Naive thymus-derived CD4-positive, alpha-beta T cell (primary cell): Measurements from ENCODE around the gene TMEM40. TPM values are rescaled to one million over a fixed set of nuclear protein-coding genes. Genes with fewer than 3 reads are reported as not detected.

ENCODE experiments used
- ATAC-seq: fragments of 150-1000 bp; cut with Tn5 transposase; 2 replicates; pipeline ENCODE4 v1.10.0; 2021; ENCODE audit warnings: mild to moderate bottlenecking, moderate library complexity
- CTCF ChIA-PET: fragments of 350-600 bp; sonication (Branson Sonifier 250); formaldehyde crosslinking; loops from one replicate; lab custom pipeline; 2021; ENCODE audit warnings: antibody characterized with exemption; lab: Charles Lee
- POLR2A ChIA-PET: fragments of 350-600 bp; sonication (Branson Sonifier 250); formaldehyde crosslinking; loops from one replicate; lab custom pipeline; 2021; ENCODE audit warnings: antibody characterized with exemption, inconsistent platforms; lab: Charles Lee
- DNase-seq, 9 donors: peaks; one replicate each; pipeline versions ENCODE4 v3.0.0 to v3.0.0-alpha.2; 2020 to 2022; ENCODE audit warnings: mixed read lengths in 1 of 9
- H3K27ac ChIP-seq: one replicate; pipeline ENCODE4 v1.7.0; 2013; ENCODE audit warnings: mild to moderate bottlenecking, low read depth, low read length, moderate library complexity
- H3K27me3 ChIP-seq, 2 donors: one replicate each; pipeline ENCODE4 v1.7.0; 2013; ENCODE audit warnings: low read length in 2 of 2, mild to moderate bottlenecking in 2 of 2, moderate library complexity in 2 of 2; ENCODE audit not compliant: control insufficient read depth in 2 of 2, insufficient read depth in 2 of 2
- H3K36me3 ChIP-seq, 3 experiments: 1 replicate in 2 of 3; 2 replicates in 1 of 3; pipeline ENCODE4 v1.7.0; 2013; ENCODE audit warnings: low read length in 3 of 3, mild to moderate bottlenecking in 3 of 3, moderate library complexity in 1 of 3; ENCODE audit not compliant: insufficient read depth in 3 of 3, control insufficient read depth in 2 of 3
- H3K4me1 ChIP-seq, 2 donors: one replicate each; pipeline ENCODE4 v1.7.0; 2013; ENCODE audit warnings: low read length in 2 of 2, mild to moderate bottlenecking in 2 of 2, moderate library complexity in 1 of 2; ENCODE audit not compliant: control insufficient read depth in 2 of 2, insufficient read depth in 2 of 2
- H3K4me3 ChIP-seq: 2 replicates; pipeline ENCODE4 v1.7.0; 2013; ENCODE audit warnings: mild to moderate bottlenecking, low read length
- H3K9me3 ChIP-seq, 3 experiments: 1 replicate in 2 of 3; 2 replicates in 1 of 3; pipeline ENCODE4 v1.7.0; 2013; ENCODE audit warnings: low read length in 3 of 3; ENCODE audit not compliant: control insufficient read depth in 2 of 3
- H3K27ac Mint-ChIP-seq, 9 donors: one replicate each; pipeline ENCODE4 v1.8.0; 2020 to 2022; ENCODE audit warnings: mixed read lengths in 9 of 9, mild to moderate bottlenecking in 8 of 9, moderate library complexity in 5 of 9, inconsistent platforms in 2 of 9
- H3K27me3 Mint-ChIP-seq, 5 donors: one replicate each; pipeline ENCODE4 v1.8.0; 2021 to 2022; ENCODE audit warnings: mixed read lengths in 5 of 5, mild to moderate bottlenecking in 1 of 5
- H3K36me3 Mint-ChIP-seq, 5 donors: one replicate each; pipeline ENCODE4 v1.8.0; 2020 to 2022; ENCODE audit warnings: mixed read lengths in 5 of 5, mild to moderate bottlenecking in 3 of 5, inconsistent platforms in 1 of 5
- H3K4me1 Mint-ChIP-seq, 7 donors: one replicate each; pipeline ENCODE4 v1.8.0; 2020 to 2022; ENCODE audit warnings: mixed read lengths in 7 of 7, mild to moderate bottlenecking in 3 of 7, inconsistent platforms in 1 of 7
- H3K4me3 Mint-ChIP-seq, 10 donors: one replicate each; pipeline ENCODE4 v1.8.0; 2020 to 2022; ENCODE audit warnings: mild to moderate bottlenecking in 10 of 10, mixed read lengths in 10 of 10, moderate library complexity in 6 of 10, inconsistent platforms in 2 of 10
- H3K9me3 Mint-ChIP-seq, 11 donors: one replicate each; pipeline ENCODE4 v1.8.0; 2020 to 2022; ENCODE audit warnings: mixed read lengths in 11 of 11, mild to moderate bottlenecking in 4 of 11, inconsistent platforms in 1 of 11, moderate library complexity in 1 of 11
- intact Hi-C, 2 donors: fragments of 100-400 bp; cut with micrococcal nuclease; formaldehyde crosslinking; loops; one replicate each; pipeline ENCODE4 v1.15.1; 2023
- polyA plus RNA-seq, 2 donors: library from polyadenylated mRNA; unstranded; fragments of 300-500 nt; fragmentation: Illumina TruSeq; gene quantifications; one replicate each; pipeline ENCODE4 v1.2.3, GENCODE V29; 2021
- total RNA-seq, 6 experiments: library from RNA in 5 of 6; stranded (reverse) in 5 of 6; gene quantifications; 1 replicate in 5 of 6; 2 replicates in 1 of 6; pipeline ENCODE4 v1.2.3 and lab custom pipeline; 2021 to 2026

TMEM40 gene
- total and polyA plus RNA-seq, 7 experiments from 2014 or later: 1.1 TPM; not detected in 6

GRCh38 chr3:12754313-12754712, 4.7 kb downstream of the TMEM40 start:
- Mint-ChIP-seq H3K27ac (no peak overlapping the region), H3K4me1 (peaks cover 0 to 13% (median 0%) of the 10 kb centered on the region in 7 donors), H3K27me3 (peaks cover 0 to 5% (median 4%) of the 10 kb centered on the region in 5 donors), H3K9me3 (no peaks in the 10 kb centered on the region), H3K4me3 (no peak overlapping the region), H3K36me3 (no peaks in the 10 kb centered on the region)
- no peaks in the 10 kb centered on the region for H3K36me3 ChIP-seq
- ATAC-seq (no peak), DNase-seq (no peak)
- intact Hi-C loops: no loop called here
- H3K4me3 ChIP-seq: no peak overlapping the region
- H3K27ac ChIP-seq: no peak overlapping the region
- ChIA-PET CTCF (no interaction called here), POLR2A (no interaction called here)
- no peaks in the 10 kb centered on the region for H3K27me3 ChIP-seq
- H3K9me3 ChIP-seq: no peaks in the 10 kb centered on the region
- no peaks in the 10 kb centered on the region for H3K4me1 ChIP-seq

GRCh38 chr3:12753275-12754028, 5.6 kb downstream of the TMEM40 start:
- CTCF ChIA-PET: no interaction called here
- no peaks in the 10 kb centered on the region for H3K9me3 ChIP-seq
- no peaks in the 10 kb centered on the region for H3K36me3 ChIP-seq
- H3K4me1 Mint-ChIP-seq: peaks cover 0 to 13% (median 0%) of the 10 kb centered on the region in 7 donors
- H3K27ac ChIP-seq: no peak overlapping the region
- no peak for DNase-seq
- H3K36me3 Mint-ChIP-seq: no peaks in the 10 kb centered on the region
- POLR2A ChIA-PET: no interaction called here
- H3K4me3 Mint-ChIP-seq: no peak overlapping the region
- H3K4me3 ChIP-seq: no peak overlapping the region
- H3K27me3 Mint-ChIP-seq: peaks cover 0 to 6% (median 4%) of the 10 kb centered on the region in 5 donors
- H3K27ac Mint-ChIP-seq: no peak overlapping the region
- H3K4me1 ChIP-seq: no peaks in the 10 kb centered on the region
- no peaks in the 10 kb centered on the region for H3K27me3 ChIP-seq
- H3K9me3 Mint-ChIP-seq: no peaks in the 10 kb centered on the region
- intact Hi-C loops: no loop called here
- ATAC-seq: no peak

GRCh38 chr3:12752809-12753208, 6.2 kb downstream of the TMEM40 start:
- CTCF ChIA-PET: no interaction called here
- Histone ChIP-seq H3K4me3 (no peak overlapping the region), H3K36me3 (no peaks in the 10 kb centered on the region), H3K27me3 (no peaks in the 10 kb centered on the region), H3K4me1 (no peaks in the 10 kb centered on the region), H3K27ac (no peak overlapping the region), H3K9me3 (no peaks in the 10 kb centered on the region)
- H3K4me3 Mint-ChIP-seq: no peak overlapping the region
- no peaks in the 10 kb centered on the region for H3K36me3 Mint-ChIP-seq
- intact Hi-C loops: no loop called here
- no peak overlapping the region for H3K27ac Mint-ChIP-seq
- H3K9me3 Mint-ChIP-seq: no peaks in the 10 kb centered on the region
- ATAC-seq: no peak
- peaks cover 0 to 13% (median 4%) of the 10 kb centered on the region in 5 donors for H3K27me3 Mint-ChIP-seq
- peaks cover 0 to 10% (median 0%) of the 10 kb centered on the region in 7 donors for H3K4me1 Mint-ChIP-seq
- POLR2A ChIA-PET: no interaction called here
- DNase-seq: no peak

GRCh38 chr3:12752102-12752501, 7.0 kb downstream of the TMEM40 start:
- no peak overlapping the region for H3K27ac ChIP-seq
- H3K9me3 Mint-ChIP-seq: no peaks in the 10 kb centered on the region
- H3K36me3 Mint-ChIP-seq: no peaks in the 10 kb centered on the region
- H3K9me3 ChIP-seq: no peaks in the 10 kb centered on the region
- H3K27ac Mint-ChIP-seq: no peak overlapping the region
- peaks cover 0 to 10% (median 0%) of the 10 kb centered on the region in 7 donors for H3K4me1 Mint-ChIP-seq
- H3K27me3 Mint-ChIP-seq: peaks cover 0 to 14% (median 4%) of the 10 kb centered on the region in 5 donors
- no peak overlapping the region for H3K4me3 ChIP-seq
- H3K27me3 ChIP-seq: no peaks in the 10 kb centered on the region
- H3K4me3 Mint-ChIP-seq: no peak overlapping the region
- no peak for ATAC-seq
- intact Hi-C loops: no loop called here
- POLR2A ChIA-PET: no interaction called here
- H3K36me3 ChIP-seq: no peaks in the 10 kb centered on the region
- DNase-seq: no peak
- CTCF ChIA-PET: no interaction called here
- no peaks in the 10 kb centered on the region for H3K4me1 ChIP-seq

GRCh38 chr3:12751571-12751970, 7.5 kb downstream of the TMEM40 start:
- Histone ChIP-seq H3K9me3 (no peaks in the 10 kb centered on the region), H3K4me1 (no peaks in the 10 kb centered on the region), H3K27me3 (no peaks in the 10 kb centered on the region), H3K27ac (no peak overlapping the region), H3K4me3 (no peak overlapping the region), H3K36me3 (no peaks in the 10 kb centered on the region)
- Mint-ChIP-seq H3K27me3 (peaks cover 0 to 12% (median 5%) of the 10 kb centered on the region in 5 donors), H3K4me3 (no peak overlapping the region), H3K9me3 (no peaks in the 10 kb centered on the region), H3K27ac (no peak overlapping the region), H3K36me3 (no peaks in the 10 kb centered on the region), H3K4me1 (peaks cover 0 to 10% (median 0%) of the 10 kb centered on the region in 7 donors)
- POLR2A ChIA-PET: no interaction called here
- intact Hi-C loops: no loop called here
- ATAC-seq: no peak
- CTCF ChIA-PET: no interaction called here
- DNase-seq: no peak

GRCh38 chr3:12750658-12751071, 8.4 kb downstream of the TMEM40 start:
- intact Hi-C loops: no loop called here
- Mint-ChIP-seq H3K4me3 (no peak overlapping the region), H3K36me3 (no peaks in the 10 kb centered on the region), H3K9me3 (no peaks in the 10 kb centered on the region), H3K27me3 (peaks cover 0 to 16% (median 2%) of the 10 kb centered on the region in 5 donors), H3K4me1 (peaks cover 0 to 8% (median 0%) of the 10 kb centered on the region in 7 donors), H3K27ac (no peak overlapping the region)
- ChIA-PET POLR2A (no interaction called here), CTCF (no interaction called here)
- Histone ChIP-seq H3K27me3 (no peaks in the 10 kb centered on the region), H3K27ac (no peak overlapping the region), H3K4me3 (no peak overlapping the region), H3K36me3 (no peaks in the 10 kb centered on the region), H3K4me1 (no peaks in the 10 kb centered on the region), H3K9me3 (no peaks in the 10 kb centered on the region)
- DNase-seq (peak in 1 of 9 donors; percentile 28), ATAC-seq (no peak)

GRCh38 chr3:12750223-12750622, 8.8 kb downstream of the TMEM40 start:
- Histone ChIP-seq H3K4me3 (no peak overlapping the region), H3K27ac (no peak overlapping the region), H3K4me1 (no peaks in the 10 kb centered on the region), H3K9me3 (no peaks in the 10 kb centered on the region), H3K27me3 (no peaks in the 10 kb centered on the region), H3K36me3 (no peaks in the 10 kb centered on the region)
- no peaks in the 10 kb centered on the region for H3K9me3 Mint-ChIP-seq
- H3K27me3 Mint-ChIP-seq: peaks cover 0 to 16% (median 0%) of the 10 kb centered on the region in 5 donors
- H3K36me3 Mint-ChIP-seq: no peaks in the 10 kb centered on the region
- DNase-seq (no peak), ATAC-seq (no peak)
- no peak overlapping the region for H3K4me3 Mint-ChIP-seq
- no peak overlapping the region for H3K27ac Mint-ChIP-seq
- H3K4me1 Mint-ChIP-seq: peaks cover 0 to 7% (median 0%) of the 10 kb centered on the region in 7 donors
- intact Hi-C loops: no loop called here
- ChIA-PET CTCF (no interaction called here), POLR2A (no interaction called here)
